ENCODE results near the gene NINJ2.
A peak's percentile ranks its signal among the peaks of the same experiment; 100 is the strongest.
"Not testable (repeated sequence)": the region's sequence is repeated elsewhere in the genome, so short reads cannot be mapped to it uniquely, and the experiment has no call there.

The NINJ2 gene

DNA sequence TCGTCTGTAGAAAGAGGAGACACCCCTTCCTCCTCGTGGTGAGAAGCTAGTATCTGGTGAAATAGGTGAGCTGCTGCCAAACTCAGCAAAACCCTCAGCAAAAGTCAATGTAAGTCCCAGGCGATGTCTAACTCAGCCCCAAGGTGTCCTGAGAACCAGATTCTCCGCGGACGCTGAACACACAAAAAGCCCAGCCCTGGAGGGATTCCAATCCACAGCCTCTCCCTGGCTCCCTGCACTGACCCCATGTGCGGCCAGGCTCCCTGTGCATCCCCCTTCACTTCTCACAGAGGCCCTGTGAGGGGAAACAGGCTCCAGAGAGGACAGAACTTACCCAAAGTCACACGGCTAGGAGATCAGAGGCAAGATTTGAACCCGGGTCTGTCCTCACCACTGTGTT lies 81.5 kb downstream of the NINJ2 start:
- no peak for DNase-seq

DNA sequence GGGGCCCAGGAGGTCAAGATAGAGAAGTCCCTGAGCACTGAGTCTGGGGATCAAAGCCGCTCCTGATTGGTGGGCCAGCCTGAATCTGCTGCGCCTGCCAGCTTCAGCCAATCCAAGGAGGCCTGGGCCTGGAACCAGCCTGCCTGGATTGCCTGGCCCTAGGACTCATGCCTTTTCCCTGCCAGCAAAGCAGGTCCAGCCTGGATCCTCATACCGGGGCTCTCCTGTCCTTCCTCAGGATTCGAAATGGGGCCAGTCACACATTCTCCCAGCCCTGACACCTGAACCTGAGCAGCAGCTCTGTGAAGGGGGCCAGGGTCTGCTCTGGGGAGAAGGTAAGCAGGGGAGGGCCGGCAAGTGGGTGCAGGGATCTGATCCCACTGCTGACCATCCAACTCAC lies 81.9 kb downstream of the NINJ2 start:
- DNase-seq = no peak

DNA sequence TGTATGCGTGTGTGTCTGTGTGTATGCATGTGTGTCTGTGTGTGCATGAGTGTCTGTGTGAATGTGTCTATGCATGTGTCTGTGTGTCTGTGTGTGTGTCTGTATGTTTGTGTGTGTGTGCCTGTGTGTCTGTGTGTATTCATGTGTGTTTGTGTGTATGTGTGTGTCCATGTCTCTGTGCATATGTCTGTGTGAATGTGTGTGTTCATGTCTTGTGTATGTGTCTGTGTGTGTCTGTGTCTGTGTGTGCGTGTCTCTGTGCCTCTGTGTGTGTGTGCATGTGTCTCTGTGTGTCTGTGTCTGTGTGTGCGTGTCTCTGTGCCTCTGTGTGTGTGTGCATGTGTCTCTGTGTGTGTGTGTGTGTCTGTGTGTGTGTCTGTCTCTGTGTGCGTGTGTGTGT lies 82.4 kb downstream of the NINJ2 start:
- no peak for DNase-seq

DNA sequence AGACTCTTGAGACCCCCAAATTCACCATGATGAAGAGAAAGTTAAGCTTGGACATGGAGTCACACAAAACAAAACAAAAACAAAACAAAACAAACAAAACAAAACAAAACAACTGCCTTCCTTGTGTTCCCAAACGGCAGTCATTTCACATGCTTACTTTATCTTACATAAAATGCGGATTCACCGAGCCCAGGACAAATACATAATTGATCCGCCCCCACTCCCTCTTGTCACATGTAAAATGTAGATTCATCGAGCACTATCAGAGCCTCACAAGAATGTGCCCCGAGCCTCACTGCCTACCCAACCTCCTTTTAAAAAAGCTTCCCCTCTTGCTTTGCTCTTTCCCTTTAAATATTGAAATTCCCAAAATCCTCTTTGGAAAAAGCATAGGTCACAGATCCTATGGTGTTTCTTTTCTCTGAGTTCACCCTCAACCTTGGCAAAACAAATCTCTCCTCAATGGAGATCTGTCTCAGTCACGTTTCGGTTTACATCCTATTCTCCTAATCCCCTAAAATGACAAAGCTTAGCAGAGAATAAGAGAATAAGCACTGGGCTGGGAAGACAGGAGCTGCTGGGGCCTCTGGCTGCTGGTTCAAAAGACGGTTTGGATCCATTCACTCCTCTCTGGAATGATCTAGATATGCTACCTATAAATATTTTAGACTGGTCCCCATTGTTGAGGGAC lies 83.7 kb downstream of the NINJ2 start:
- no peak for DNase-seq

DNA sequence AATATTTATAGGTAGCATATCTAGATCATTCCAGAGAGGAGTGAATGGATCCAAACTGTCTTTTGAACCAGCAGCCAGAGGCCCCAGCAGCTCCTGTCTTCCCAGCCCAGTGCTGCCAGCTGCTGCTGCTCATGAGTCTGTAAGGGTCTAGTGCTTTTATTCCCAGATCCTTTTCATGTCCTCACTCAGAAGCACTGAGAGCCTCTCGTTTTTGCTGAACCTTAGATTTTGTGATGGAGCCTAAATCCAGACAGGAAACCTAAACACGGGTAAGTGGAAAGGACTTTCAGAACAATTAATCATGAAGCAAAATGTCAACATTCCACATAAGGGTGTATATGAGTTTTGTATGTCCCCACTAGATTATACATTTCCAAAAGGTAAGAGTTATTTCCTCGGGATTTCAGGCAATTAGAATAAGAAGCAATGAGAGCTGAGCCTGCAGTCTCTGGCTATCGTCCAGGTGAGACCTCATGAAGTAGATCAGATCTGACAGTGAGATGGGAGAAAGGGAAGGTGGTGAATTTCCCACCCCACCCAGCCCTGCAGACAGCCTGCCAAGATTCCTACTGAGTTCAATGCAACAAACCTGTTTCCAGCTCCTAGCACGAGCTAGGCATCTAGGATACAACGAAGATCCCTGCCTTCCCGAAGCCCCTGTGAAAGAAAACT lies 84.4 kb downstream of the NINJ2 start:
- DNase-seq = no peak

DNA sequence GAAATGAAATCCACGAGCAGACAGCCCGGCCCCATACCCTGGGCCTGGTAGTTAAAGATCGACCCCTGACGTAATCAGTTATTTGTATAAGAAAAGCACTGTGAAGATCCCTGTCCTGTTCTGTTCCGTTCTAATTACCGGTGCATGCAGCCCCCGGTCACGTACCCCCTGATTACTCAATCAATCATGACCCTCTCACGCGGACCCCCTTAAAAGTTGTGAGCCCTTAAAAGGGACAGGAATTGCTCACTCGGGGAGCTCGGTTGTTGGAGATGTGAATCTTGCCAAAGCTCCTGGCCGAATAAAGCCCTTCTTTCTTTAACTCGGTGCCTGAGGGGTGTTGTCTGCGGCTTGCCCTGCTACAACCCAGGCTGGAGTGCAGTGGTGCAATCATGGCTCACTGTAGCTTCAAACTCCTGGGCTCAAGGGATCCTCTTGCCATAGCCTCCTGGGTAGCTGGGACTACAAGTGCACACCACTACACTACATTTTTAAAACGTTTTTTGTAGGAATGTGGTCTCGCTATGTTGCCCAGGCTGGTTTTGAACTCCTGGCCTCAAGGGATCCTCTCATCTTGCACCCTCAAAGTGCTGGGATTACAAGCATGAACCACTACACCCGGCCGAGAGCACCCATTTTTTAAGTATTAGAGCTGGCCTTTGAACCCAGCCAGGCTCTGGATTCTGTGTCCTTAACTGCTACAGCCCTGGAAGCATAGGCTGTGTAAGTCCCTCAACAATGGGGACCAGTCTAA lies 85.1 kb downstream of the NINJ2 start:
- not testable (repeated sequence) for DNase-seq

DNA sequence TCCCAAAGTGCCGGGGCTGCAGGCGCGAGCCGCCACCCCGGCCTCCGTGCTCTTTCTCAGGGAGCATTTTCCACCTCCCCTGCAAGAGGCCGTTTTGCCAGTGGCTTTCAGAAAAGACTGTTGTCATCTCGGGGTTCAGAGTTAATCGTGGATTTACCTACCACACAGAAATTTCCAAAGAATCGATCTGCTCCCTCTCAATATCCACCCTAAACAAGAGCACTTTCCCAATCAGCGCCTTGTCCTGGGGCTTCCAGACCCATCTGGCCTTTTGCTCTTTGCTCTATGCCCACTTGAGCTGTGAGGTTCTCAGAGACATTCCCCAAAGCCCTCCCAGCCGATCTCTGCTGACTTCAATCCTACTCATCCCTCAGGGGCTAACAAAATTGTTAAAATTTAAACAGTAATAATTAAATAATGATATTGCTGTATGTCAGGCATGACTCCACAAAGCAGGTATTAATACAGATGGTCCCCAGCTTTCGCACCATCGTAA lies 86.6 kb downstream of the NINJ2 start:
- no peak for DNase-seq

DNA sequence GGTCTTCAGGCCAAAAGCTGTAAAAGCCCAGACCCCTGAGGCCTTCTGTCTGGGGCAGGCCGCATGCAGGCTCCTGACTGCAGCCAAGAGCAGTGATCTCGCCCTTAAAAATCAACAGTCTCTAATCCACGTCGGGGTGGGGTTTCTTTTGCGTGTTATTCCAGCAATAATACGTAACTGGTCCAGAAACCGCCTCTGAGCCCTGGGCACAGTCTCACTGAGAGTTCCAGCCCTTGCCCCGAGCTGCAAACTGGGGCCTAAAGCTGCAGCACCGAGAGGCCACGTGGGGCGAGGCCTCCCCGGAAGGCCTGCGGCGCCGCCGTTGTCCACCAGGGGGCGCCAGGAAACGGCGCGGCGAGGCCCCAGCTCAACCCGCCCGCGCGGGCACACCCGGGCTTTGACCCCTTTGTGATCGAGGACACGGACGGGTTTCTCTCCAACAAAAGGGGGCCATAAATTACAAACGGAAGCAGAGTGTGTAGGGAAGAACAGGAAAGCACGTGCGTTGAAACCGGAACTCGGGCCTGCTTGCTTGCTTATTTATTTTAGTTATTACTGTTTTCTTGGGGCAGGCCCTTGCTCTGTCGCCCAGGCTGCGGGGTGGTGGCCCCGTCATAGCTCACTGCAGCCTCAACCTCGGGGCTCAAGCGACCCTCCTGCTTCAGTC lies 87.2 kb downstream of the NINJ2 start:
- DNase-seq = peak; percentile 43

DNA sequence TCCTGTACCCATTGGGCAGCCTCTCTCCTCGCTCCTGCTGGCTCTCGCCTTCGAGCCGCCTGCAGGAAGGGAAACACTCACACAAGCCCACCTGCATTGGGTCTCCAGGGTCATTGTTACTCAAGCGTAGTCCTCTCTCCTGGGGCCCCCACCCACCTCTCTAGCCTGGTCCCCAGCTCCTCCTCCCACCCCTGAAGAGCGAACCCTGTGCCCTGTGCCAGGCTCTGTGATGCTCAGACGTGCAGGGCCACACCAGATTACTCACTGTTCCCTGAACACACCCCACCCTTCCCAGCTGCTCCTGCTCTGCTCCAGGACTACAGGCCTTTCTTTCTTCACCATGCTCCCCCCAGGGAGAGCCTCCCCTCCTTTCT lies 88.1 kb downstream of the NINJ2 start:
- DNase-seq = no peak

DNA sequence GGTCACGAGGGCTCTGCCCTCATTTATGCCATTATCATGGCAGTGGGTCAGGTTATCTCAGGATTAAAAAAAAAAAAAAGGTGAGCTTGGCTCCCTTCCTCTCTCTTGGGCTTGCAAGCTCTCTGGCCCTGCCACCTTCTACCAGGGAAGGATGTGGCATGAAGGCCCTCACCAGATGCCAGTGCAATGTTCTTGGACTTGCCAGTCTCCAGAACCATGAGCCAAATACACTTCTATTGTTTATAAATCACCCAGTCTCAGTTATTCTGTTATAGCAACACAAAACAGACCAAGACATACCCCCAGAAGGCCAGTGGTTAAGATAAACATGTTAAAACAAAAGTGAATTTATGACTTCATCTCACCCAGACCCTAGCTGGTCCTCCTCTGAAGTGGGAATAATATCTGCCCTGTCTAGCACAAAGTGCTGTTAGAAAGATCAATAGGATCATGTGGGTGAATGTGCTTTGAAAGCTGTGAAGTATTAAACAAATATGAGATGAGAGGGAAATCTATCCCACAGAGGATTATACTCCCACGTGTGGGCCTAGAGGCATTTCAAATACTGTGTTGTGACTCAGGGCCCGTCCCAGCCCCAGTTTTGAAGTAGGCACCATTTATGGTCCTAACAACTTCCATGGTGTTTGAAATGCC lies 88.6 kb downstream of the NINJ2 start:
- no peak for DNase-seq

DNA sequence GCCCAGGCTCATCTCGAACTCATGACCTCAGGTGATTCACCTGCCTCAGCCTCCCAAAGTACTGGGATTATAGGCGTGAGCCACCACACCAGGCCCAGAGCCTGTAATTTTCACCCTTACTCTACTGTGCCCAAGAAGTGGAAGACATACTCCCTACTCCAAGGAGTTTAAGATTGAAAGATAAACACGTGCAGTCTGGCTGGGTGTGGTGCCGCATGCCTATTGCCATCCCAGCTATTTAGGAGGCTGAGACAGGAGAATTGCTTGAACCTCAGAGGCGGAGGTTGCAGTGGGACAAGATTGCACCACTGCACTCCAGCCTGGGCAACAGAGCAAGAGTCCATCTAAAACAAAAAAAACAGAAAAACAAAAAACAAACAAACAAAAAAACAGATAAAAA lies 90.0 kb downstream of the NINJ2 start:
- DNase-seq = no peak

DNA sequence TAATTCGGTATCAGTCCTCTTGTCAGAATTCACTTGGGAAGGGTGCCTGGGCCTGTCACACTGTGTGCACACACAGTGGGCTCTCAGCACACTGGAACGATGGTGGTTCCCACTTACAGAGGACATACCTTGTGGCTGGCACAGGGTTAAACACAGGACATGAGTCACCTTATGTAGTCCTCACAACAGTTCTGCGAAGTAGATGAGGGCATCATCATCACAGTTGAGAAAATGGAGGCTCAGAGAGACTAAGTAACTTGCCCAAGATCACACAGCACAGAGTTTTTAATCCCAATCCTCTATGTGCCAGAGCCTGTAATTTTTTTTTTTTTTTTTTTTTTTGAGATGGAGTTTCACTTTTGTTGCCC lies 90.7 kb downstream of the NINJ2 start:
- no peak for DNase-seq

DNA sequence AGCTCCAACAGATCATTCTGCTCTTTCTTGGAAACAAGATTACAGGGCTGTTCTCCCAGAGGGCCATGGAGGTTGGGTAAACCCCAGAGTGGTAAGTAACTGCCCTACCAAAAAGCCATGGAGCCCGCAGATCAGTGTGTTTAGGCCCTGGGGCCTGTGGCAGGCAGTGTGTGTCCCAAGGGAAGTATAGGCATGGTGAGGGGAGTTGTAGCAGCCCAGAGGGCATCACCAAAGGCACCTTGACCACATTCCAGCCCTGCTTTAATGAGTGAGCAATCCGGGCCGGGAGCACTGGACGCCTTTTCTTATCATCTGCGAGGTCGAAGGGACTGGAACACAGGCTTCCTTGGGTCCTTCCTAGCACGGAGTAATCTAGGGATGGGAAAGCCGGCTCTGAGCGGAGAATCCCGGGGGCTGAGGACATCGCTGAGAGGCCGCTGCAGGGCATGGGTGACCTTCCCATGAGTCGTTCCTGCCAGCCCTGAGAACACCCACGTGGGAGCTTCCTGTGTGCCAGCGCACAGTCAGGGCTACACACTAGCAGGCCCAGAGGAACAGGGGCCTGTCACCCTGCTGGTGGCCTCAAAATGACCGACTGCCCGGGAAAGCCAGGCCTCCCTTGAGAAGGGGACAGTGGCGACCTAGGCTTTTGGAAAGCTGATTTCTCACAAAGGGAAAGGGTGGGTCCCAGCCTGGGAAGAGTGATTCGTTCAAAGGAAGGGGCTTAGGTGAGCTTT lies 91.3 kb downstream of the NINJ2 start:
- DNase-seq = no peak

DNA sequence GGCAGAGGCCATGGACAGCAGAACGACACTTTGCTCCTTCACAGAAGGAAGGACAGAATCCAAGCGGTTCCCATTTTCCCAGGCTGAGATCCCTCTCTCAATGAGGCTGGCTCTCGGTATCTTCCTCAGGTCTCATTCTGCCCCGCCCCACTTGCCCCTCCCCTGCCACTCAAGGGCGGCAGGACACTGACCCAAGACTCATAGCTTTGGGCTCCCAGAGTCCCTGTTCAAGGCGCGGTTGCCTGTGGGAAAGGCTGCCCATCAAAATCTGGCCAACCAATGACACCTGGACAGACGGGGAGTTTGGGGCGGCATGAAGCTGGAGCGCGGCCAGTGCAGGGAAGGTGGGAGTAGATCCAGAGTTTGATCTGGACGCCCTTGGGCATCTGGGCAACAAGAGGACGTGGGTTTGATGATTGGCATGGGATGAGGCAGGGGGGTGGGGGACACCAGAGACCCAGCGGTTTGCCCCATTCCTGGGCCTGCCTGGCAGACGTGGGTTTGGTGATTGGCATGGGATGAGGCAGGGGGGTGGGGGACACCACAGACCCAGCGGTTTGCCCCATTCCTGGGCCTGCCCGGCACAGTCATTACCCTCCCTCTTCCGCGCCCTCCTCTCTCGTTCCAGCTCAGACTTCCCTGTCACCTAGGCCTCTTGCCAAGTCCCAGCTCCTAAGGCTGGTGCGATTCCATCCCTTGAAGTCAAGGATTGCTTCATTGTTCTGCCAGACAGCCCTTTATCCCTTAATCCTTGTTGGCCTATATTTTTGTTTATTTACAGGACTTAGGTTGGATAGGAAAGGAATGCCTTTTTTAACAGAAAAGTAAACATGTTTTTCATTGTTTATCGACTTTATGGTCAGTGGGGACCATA lies 92.1 kb downstream of the NINJ2 start:
- DNase-seq = no peak

DNA sequence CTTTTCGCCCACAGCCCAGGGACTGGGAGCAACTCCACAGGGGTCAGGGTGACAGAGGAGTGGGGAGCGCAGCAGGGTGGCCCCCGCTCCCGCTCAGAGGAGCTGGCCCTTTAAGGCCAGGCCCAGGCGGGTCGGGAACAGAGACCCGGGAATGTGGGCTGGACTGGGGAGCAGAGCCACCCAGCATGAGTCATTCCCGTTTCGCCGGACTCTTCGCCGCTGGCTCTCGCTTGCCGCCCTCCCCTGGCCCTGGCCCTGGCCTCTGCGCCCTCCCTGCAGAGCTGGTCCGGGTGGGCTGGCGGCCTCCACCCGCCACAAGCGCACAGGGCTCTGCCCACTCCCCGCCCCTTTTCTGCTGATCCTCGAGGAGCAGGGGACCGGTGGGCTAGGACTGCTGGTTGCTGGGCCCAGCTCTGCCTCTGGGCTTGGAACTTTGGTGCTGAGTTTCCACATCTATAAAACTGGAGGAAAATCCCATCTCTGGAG lies 92.8 kb downstream of the NINJ2 start:
- DNase-seq = no peak

DNA sequence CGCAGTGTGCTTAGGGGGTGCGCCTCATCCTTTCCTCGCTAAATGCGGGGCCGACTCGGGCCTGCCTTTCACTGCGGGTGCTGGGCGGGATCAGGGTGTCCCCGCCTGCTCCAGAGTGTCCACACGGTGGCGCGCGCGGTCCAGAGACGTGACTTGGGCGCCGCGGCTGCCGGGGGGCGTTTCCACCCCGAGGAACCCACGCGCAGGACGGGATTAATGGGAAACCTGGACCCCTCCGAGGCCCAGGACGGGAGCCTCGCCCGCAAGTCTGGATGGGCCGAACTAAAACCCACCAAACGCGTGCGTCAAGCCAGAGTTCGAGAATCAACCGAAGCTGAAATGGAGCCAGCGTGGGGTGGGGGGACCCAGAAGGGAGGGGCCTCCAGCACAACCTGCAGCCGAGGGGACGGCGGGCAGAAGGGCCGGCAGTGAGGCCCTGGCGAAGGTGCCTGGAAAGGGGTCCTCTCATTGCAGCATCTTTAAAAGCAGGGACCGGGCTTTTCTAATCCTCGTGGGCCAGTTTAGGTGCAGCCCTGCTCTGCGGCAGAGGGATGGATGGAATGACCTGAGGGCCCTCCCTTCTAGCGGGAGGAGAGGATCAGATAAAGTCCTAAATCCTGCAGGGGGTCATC lies 93.3 kb downstream of the NINJ2 start:
- peak; percentile 41 for DNase-seq

DNA sequence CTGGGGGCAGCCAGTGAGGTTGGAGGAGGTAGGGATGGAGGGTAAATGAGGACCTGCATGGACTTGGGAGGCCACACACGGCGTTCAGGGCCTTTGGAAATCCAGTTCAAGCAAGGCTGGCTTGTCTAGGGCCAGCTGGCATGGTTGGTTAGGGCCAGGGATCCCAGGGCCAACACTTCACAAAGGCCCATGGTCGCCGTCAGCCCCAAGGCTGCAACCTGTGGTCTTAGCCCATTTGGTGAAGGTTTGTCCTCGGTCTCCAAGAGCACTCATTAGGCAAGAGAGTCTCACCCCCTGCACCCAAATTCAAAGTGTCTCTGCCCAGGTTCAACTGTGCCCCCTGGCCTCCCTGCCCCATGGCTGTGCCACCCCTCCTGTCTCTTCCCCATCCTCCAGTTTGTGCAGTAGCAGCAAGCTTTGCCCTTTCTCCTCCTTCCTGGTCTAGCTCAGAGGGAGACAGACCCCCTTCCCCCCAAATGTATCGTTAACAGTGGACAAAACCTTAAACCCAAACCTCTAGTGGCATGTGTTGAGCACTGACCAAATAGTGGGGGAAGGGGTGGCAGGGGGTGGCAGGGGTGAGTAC lies 94.1 kb downstream of the NINJ2 start:
- DNase-seq = no peak

DNA sequence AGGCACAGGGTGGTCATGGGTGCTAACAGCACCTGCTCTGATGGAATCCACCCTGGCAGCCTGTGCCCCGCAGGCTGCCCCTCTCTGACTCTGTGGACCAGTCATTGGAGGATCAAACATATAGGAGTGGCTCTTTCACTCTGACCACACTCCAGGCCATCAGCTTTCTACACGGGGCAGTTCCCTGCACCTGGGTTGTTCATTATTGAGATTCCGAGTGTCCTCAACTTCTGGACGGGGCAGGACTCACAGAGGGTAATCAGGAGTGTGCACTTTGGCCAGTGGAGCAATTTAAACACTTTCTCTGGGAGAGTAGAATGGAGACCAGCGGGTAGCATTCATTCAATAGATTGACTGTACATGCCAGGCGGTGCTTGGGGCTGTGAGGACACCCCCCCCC lies 94.8 kb downstream of the NINJ2 start:
- DNase-seq = no peak

DNA sequence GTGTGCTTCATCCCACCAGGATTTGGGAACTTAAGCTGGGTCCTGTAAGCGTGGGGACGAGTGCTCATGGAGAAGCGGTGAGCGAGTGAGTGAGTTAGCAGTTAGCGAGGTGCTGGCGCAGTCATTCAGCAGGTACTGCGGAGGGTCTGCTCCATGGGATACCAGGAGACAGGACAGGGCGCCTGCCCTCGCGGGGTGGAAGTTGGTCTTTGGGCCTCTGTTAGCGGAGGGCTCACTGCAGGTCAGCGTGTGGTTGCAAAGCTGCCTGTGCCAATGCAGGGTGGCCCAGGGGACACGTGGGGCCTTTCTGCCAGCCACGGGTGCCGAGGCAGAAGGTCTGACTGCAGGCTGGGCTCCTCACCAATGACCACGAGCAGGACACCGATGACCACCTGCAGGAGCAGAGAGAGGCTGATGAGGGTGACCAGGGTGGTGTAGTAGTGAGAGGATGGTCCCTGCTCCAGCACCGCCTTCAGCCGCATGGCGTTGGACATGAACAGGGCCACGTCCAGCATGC lies 97.6 kb downstream of the NINJ2 start:
- DNase-seq = no peak

DNA sequence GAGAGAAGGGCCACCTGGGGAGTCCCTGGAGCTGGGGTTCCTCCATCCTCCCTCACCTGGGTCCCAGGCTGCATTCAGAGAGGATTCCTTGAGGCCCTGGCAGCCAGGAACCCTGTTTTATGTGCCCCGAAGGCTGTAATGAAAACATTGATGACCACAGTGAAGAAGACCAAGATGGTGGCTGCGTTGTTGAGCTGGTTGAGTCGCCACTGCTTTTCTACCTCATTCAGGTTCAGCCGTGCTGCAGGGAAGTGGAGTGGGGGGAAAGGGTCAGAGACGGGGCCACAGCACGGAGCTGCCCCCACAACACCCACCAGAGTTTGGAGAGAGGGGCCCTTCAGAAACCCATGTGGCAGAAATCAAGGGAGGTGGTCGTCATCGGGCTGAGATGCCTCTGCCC lies 98.1 kb downstream of the NINJ2 start:
- DNase-seq = no peak
